ENCODE data around the gene IPO9. TPM values are rescaled to one million over a fixed set of nuclear protein-coding genes. Genes with fewer than 3 reads are reported as not detected.

Gene IPO9
- total and polyA plus RNA-seq, 2 of the 4 experiments (the other 2 are of a cell fraction), result 14.0 to 23.4 TPM

GRCh38 chr1:201813226-201813625, 15.7 kb upstream of the IPO9 start:
- Histone ChIP-seq H3K9ac (ENCODE audit: low read depth, low read length) (no peak overlapping the region), H2BK120ac (ENCODE audit: low read depth, low read length) (no peak overlapping the region), H3K4me3 (ENCODE audit: insufficient read depth, low read depth, low read length) (no peak overlapping the region), H4K20me1 (ENCODE audit: insufficient read depth, low read length) (no peaks in the 10 kb centered on the region), H3K27me3 (ENCODE audit: control insufficient read depth, insufficient read depth, low read length) (no peaks in the 10 kb centered on the region), H4K5ac (ENCODE audit: low read depth, low read length) (no peak overlapping the region), H3K4me2 (ENCODE audit: low read depth, low read length) (no peak overlapping the region), H2BK5ac (ENCODE audit: low read depth, low read length, poor library complexity, severe bottlenecking) (no peak overlapping the region), H3K4me1 (ENCODE audit: control insufficient read depth, insufficient read depth, low read length) (no peaks in the 10 kb centered on the region), H2AFZ (replicated peaks; ENCODE audit: low read length, poor library complexity) (no peak overlapping the region), H3K14ac (replicated peaks; ENCODE audit: low read depth, low read length) (no peak overlapping the region), H2AK5ac (ENCODE audit: low read depth, low read length) (no peak overlapping the region), H3K79me1 (ENCODE audit: low read depth in 1 of 2, low read length in 2 of 2) (peaks cover 13 to 18% of the 10 kb centered on the region in 2 experiments), H3K56ac (ENCODE audit: extremely low read depth, insufficient read depth, low read length) (no peak overlapping the region), H3K18ac (ENCODE audit: low read depth, low read length) (no peak overlapping the region), H3K27ac (ENCODE audit: insufficient read depth, low read length) (no peak overlapping the region), H2BK20ac (ENCODE audit: low read depth, low read length) (no peak overlapping the region), H2AK9ac (replicated peaks; ENCODE audit: low read depth, low read length, poor library complexity) (no peak overlapping the region), H3K36me3 (ENCODE audit: control insufficient read depth, insufficient read depth, low read length) (peaks cover 75% of the 10 kb centered on the region), H3K9me1 (ENCODE audit: insufficient read depth, low read length) (0 out of 2 replicates have a peak, but pooled peaks cover 10% of the 10 kb centered on the region), H3K9me3 (ENCODE audit: control insufficient read depth, insufficient read depth, low read length) (no peaks in the 10 kb centered on the region), H4K91ac (ENCODE audit: insufficient read depth, low read depth, low read length) (no peak overlapping the region), H4K8ac (ENCODE audit: low read depth in 2 of 2, low read length in 2 of 2) (no peak overlapping the region), H2BK15ac (ENCODE audit: low read depth, low read length) (no peak overlapping the region), H3K23ac (ENCODE audit: low read depth, low read length) (no peak overlapping the region), H3K4ac (ENCODE audit: low read depth, low read length) (no peak overlapping the region)
- dilution Hi-C loops (cut with HindIII; ENCODE audit: low sequenced_read_pairs, unreplicated experiment) (no loop called here), in situ Hi-C loops (cut with MboI; ENCODE audit: low sequenced_read_pairs) (no loop called here), intact Hi-C loops (cut with micrococcal nuclease) (no loop called here)
- TF ChIP-seq CEBPB (IDR thresholded peaks at IDR 0.05; ENCODE audit: low read depth, low read length), result no peak
- no peak for TF ChIP-seq RFX5 (IDR thresholded peaks at IDR 0.05; ENCODE audit: low read depth, low read length)
- no peak for TF ChIP-seq MAZ (IDR thresholded peaks at IDR 0.05; ENCODE audit: borderline replicate concordance, low read depth, low read length)
- no peak for TF ChIP-seq FOS (IDR thresholded peaks at IDR 0.05; ENCODE audit: low read depth, low read length)
- no peak for TF ChIP-seq CHD1 (IDR thresholded peaks at IDR 0.05; ENCODE audit: low read depth, low read length)
- no peak for TF ChIP-seq RCOR1 (IDR thresholded peaks at IDR 0.05; ENCODE audit: insufficient replicate concordance, low read length)
- TF ChIP-seq CTCF (conservative IDR thresholded peaks at IDR 0.05; ENCODE audit: low read depth, low read length), result no peak
- TF ChIP-seq MAFK (IDR thresholded peaks at IDR 0.05; ENCODE audit: low read depth, low read length), result no peak
- ATAC-seq (ENCODE audit: low read depth) (no peak), DNase-seq (no peak)
- BruUV-seq (replicated peaks), result no TSS peak
- ChIA-PET POLR2A (ENCODE audit: unreplicated experiment) (no interaction called here), CTCF (no interaction called here)
